Neural cell (in vitro differentiated cells): ENCODE results near the gene PDE11A. TPM values are rescaled to one million over a fixed set of nuclear protein-coding genes. Genes with fewer than 3 reads are reported as not detected.

Experiments used
- H2AFZ ChIP-seq: fragments of 200-600, 300-800 bp; sonication (generic), shearing (Covaris generic); 2 replicates; pipeline ENCODE4 v1.6.0; 2014; ENCODE audit warnings: low read depth, mild to moderate bottlenecking, antibody characterized with exemption, low read length, moderate library complexity
- H3F3A ChIP-seq: fragments of 200-600 bp; shearing (Covaris generic); 2 replicates; pipeline ENCODE4 v1.6.1; 2016; ENCODE audit warnings: mild to moderate bottlenecking, moderate library complexity, mixed read lengths, antibody characterized with exemption, low read length; ENCODE audit not compliant: insufficient read depth, poor library complexity, severe bottlenecking
- H3K27ac ChIP-seq: fragments of 200-600, 300-800 bp; sonication (generic), shearing (Covaris generic); 2 replicates; pipeline ENCODE4 v1.5.1; 2014; ENCODE audit warnings: mild to moderate bottlenecking, low read length, moderate library complexity
- H3K27me3 ChIP-seq: fragments of 300-800, 200-600 bp; sonication (generic), shearing (Covaris generic); 2 replicates; pipeline ENCODE4 v1.6.0; 2014; ENCODE audit warnings: mild to moderate bottlenecking, low read depth, low read length, moderate library complexity; ENCODE audit not compliant: insufficient read depth
- H3K36me3 ChIP-seq: fragments of 300-800, 200-600 bp; sonication (generic), shearing (Covaris generic); 2 replicates; pipeline ENCODE4 v1.5.1; 2014; ENCODE audit warnings: mild to moderate bottlenecking, antibody characterized with exemption, low read length, moderate library complexity; ENCODE audit not compliant: insufficient read depth
- H3K4me2 ChIP-seq: fragments of 300-800, 200-600 bp; sonication (generic), shearing (Covaris generic); 2 replicates; pipeline ENCODE4 v1.6.0; 2014; ENCODE audit warnings: mild to moderate bottlenecking, low read length
- H3K4me3 ChIP-seq: fragments of 300-800, 200-600 bp; sonication (generic), shearing (Covaris generic); 2 replicates; pipeline ENCODE4 v1.5.1; 2014; ENCODE audit warnings: mild to moderate bottlenecking, low read length, moderate library complexity
- H3K79me2 ChIP-seq: fragments of 200-600 bp; shearing (Covaris generic); replicated peaks from 2 replicates; pipeline ENCODE4 v1.6.0; 2014; ENCODE audit warnings: mild to moderate bottlenecking, low read length, moderate library complexity; ENCODE audit not compliant: insufficient read depth
- H3K9ac ChIP-seq: fragments of 300-800, 200-600 bp; sonication (generic), shearing (Covaris generic); 2 replicates; pipeline ENCODE4 v1.6.1; 2016; ENCODE audit warnings: mild to moderate bottlenecking, low read length, mixed read lengths
- H3K9me2 ChIP-seq: fragments of 200-600 bp; shearing (Covaris generic); 2 replicates; pipeline ENCODE4 v1.6.1; 2016; ENCODE audit warnings: mild to moderate bottlenecking, low read length, mixed read lengths; ENCODE audit not compliant: insufficient read depth
- H3K9me3 ChIP-seq: fragments of 200-600, 300-800 bp; sonication (generic), shearing (Covaris generic); 2 replicates; pipeline ENCODE4 v1.6.1; 2016; ENCODE audit warnings: mild to moderate bottlenecking, mixed run types, low read length, moderate library complexity, mixed read lengths
- H4K20me1 ChIP-seq: fragments of 200-600 bp; shearing (Covaris generic); 2 replicates; pipeline ENCODE4 v1.6.1; 2016; ENCODE audit warnings: mild to moderate bottlenecking, mixed run types; ENCODE audit not compliant: insufficient read depth
- CTCF ChIP-seq: fragments of 450-650 bp; IDR thresholded peaks from 2 replicates; pipeline ENCODE4 v1.5.1; 2014; ENCODE audit warnings: antibody characterized with exemption, mild to moderate bottlenecking, moderate library complexity; ENCODE audit not compliant: poor library complexity, severe bottlenecking
- EP300 ChIP-seq: fragments of 450-650 bp; conservative IDR thresholded peaks from 2 replicates; pipeline ENCODE4 v1.6.1; 2014; ENCODE audit warnings: antibody characterized with exemption, mild to moderate bottlenecking, moderate library complexity; ENCODE audit not compliant: poor library complexity, severe bottlenecking
- EZH2 ChIP-seq: fragments of 200-600, 300-800 bp; shearing (Covaris generic), sonication (generic); IDR thresholded peaks from 2 replicates; pipeline ENCODE4 v1.6.1; 2014; ENCODE audit warnings: antibody characterized with exemption, low read length, borderline replicate concordance, mild to moderate bottlenecking; ENCODE audit not compliant: insufficient read depth, poor library complexity, severe bottlenecking
- MXI1 ChIP-seq: fragments of 450-650 bp; conservative IDR thresholded peaks from 2 replicates; pipeline ENCODE4 v1.6.1; 2014; ENCODE audit warnings: antibody characterized with exemption, mild to moderate bottlenecking; ENCODE audit not compliant: poor library complexity, severe bottlenecking
- POLR2AphosphoS5 ChIP-seq: IDR thresholded peaks from 2 replicates; pipeline ENCODE4 v1.6.1; 2012
- RAD21 ChIP-seq: fragments of 450-650 bp; conservative IDR thresholded peaks from 2 replicates; pipeline ENCODE4 v1.6.1; 2014; ENCODE audit warnings: antibody characterized with exemption, mild to moderate bottlenecking, moderate library complexity
- REST ChIP-seq: IDR thresholded peaks from 2 replicates; pipeline ENCODE4 v1.6.1; 2012; ENCODE audit warnings: borderline replicate concordance
- SMC3 ChIP-seq: fragments of 450-650 bp; conservative IDR thresholded peaks from 2 replicates; pipeline ENCODE4 v1.6.1; 2014; ENCODE audit warnings: antibody characterized with exemption, mild to moderate bottlenecking, moderate library complexity; ENCODE audit not compliant: poor library complexity
- TAF1 ChIP-seq: IDR thresholded peaks from 2 replicates; pipeline ENCODE4 v1.6.1; 2012; ENCODE audit warnings: low read depth
- polyA plus RNA-seq: library from polyadenylated mRNA; depleted of rRNA; stranded (reverse); fragments of >200 nt; gene quantifications from 2 replicates; pipeline ENCODE4 v1.2.3, GENCODE V29; 2014

Gene PDE11A
- polyA plus RNA-seq, 1 donor from 2014 or later = 0.89 TPM

- Histone ChIP-seq H3K4me2 (no peak overlapping the region), H3F3A (no peaks in the 10 kb centered on the region), H3K79me2 (no peaks in the 10 kb centered on the region), H4K20me1 (no peaks in the 10 kb centered on the region), H3K9me2 (no peaks in the 10 kb centered on the region), H2AFZ (no peak overlapping the region), H3K27me3 (no peaks in the 10 kb centered on the region), H3K36me3 (no peaks in the 10 kb centered on the region), H3K9ac (no peak overlapping the region), H3K27ac (no peak overlapping the region), H3K4me3 (no peak overlapping the region), H3K9me3 (no peaks in the 10 kb centered on the region)
- TF ChIP-seq EZH2 (no peak), MXI1 (no peak), POLR2AphosphoS5 (no peak), SMC3 (no peak), TAF1 (no peak), EP300 (no peak), RAD21 (no peak), CTCF (no peak)
These were observed 304.8 kb downstream of the PDE11A start for GRCh38 chr2:177767768-177768167.

GRCh38 chr2:177765698-177766097, 306.9 kb downstream of the PDE11A start:
- Histone ChIP-seq H3K79me2 (no peaks in the 10 kb centered on the region), H3K4me3 (no peak overlapping the region), H2AFZ (no peak overlapping the region), H3K9ac (no peak overlapping the region), H3F3A (no peaks in the 10 kb centered on the region), H3K27me3 (no peaks in the 10 kb centered on the region), H3K36me3 (no peaks in the 10 kb centered on the region), H3K4me2 (no peak overlapping the region), H3K9me2 (no peaks in the 10 kb centered on the region), H3K9me3 (no peaks in the 10 kb centered on the region), H4K20me1 (no peaks in the 10 kb centered on the region), H3K27ac (no peak overlapping the region)
- TF ChIP-seq RAD21 (no peak), REST (no peak), MXI1 (no peak), CTCF (no peak), SMC3 (no peak), EP300 (no peak), TAF1 (no peak)
